Naive thymus-derived CD4-positive, alpha-beta T cell (primary cell): ENCODE results near the gene PTPRQ. TPM values are rescaled to one million over a fixed set of nuclear protein-coding genes. Genes with fewer than 3 reads are reported as not detected.

Experiments used
- ATAC-seq: fragments of 150-1000 bp; cut with Tn5 transposase; 2 replicates; pipeline ENCODE4 v1.10.0; 2021; ENCODE audit warnings: mild to moderate bottlenecking, moderate library complexity
- CTCF ChIA-PET: fragments of 350-600 bp; sonication (Branson Sonifier 250); formaldehyde crosslinking; loops from one replicate; lab custom pipeline; 2021; ENCODE audit warnings: antibody characterized with exemption; lab: Charles Lee
- POLR2A ChIA-PET: fragments of 350-600 bp; sonication (Branson Sonifier 250); formaldehyde crosslinking; loops from one replicate; lab custom pipeline; 2021; ENCODE audit warnings: antibody characterized with exemption, inconsistent platforms; lab: Charles Lee
- DNase-seq, 9 donors: peaks; one replicate each; pipeline versions ENCODE4 v3.0.0 to v3.0.0-alpha.2; 2020 to 2022; ENCODE audit warnings: mixed read lengths in 1 of 9
- H3K27ac ChIP-seq: one replicate; pipeline ENCODE4 v1.7.0; 2013; ENCODE audit warnings: mild to moderate bottlenecking, low read depth, low read length, moderate library complexity
- H3K27me3 ChIP-seq, 2 donors: one replicate each; pipeline ENCODE4 v1.7.0; 2013; ENCODE audit warnings: low read length in 2 of 2, mild to moderate bottlenecking in 2 of 2, moderate library complexity in 2 of 2; ENCODE audit not compliant: control insufficient read depth in 2 of 2, insufficient read depth in 2 of 2
- H3K36me3 ChIP-seq, 3 experiments: 1 replicate in 2 of 3; 2 replicates in 1 of 3; pipeline ENCODE4 v1.7.0; 2013; ENCODE audit warnings: low read length in 3 of 3, mild to moderate bottlenecking in 3 of 3, moderate library complexity in 1 of 3; ENCODE audit not compliant: insufficient read depth in 3 of 3, control insufficient read depth in 2 of 3
- H3K4me1 ChIP-seq, 2 donors: one replicate each; pipeline ENCODE4 v1.7.0; 2013; ENCODE audit warnings: low read length in 2 of 2, mild to moderate bottlenecking in 2 of 2, moderate library complexity in 1 of 2; ENCODE audit not compliant: control insufficient read depth in 2 of 2, insufficient read depth in 2 of 2
- H3K4me3 ChIP-seq: 2 replicates; pipeline ENCODE4 v1.7.0; 2013; ENCODE audit warnings: mild to moderate bottlenecking, low read length
- H3K9me3 ChIP-seq, 3 experiments: 1 replicate in 2 of 3; 2 replicates in 1 of 3; pipeline ENCODE4 v1.7.0; 2013; ENCODE audit warnings: low read length in 3 of 3; ENCODE audit not compliant: control insufficient read depth in 2 of 3
- H3K27ac Mint-ChIP-seq, 9 donors: one replicate each; pipeline ENCODE4 v1.8.0; 2020 to 2022; ENCODE audit warnings: mixed read lengths in 9 of 9, mild to moderate bottlenecking in 8 of 9, moderate library complexity in 5 of 9, inconsistent platforms in 2 of 9
- H3K27me3 Mint-ChIP-seq, 5 donors: one replicate each; pipeline ENCODE4 v1.8.0; 2021 to 2022; ENCODE audit warnings: mixed read lengths in 5 of 5, mild to moderate bottlenecking in 1 of 5
- H3K36me3 Mint-ChIP-seq, 5 donors: one replicate each; pipeline ENCODE4 v1.8.0; 2020 to 2022; ENCODE audit warnings: mixed read lengths in 5 of 5, mild to moderate bottlenecking in 3 of 5, inconsistent platforms in 1 of 5
- H3K4me1 Mint-ChIP-seq, 7 donors: one replicate each; pipeline ENCODE4 v1.8.0; 2020 to 2022; ENCODE audit warnings: mixed read lengths in 7 of 7, mild to moderate bottlenecking in 3 of 7, inconsistent platforms in 1 of 7
- H3K4me3 Mint-ChIP-seq, 10 donors: one replicate each; pipeline ENCODE4 v1.8.0; 2020 to 2022; ENCODE audit warnings: mild to moderate bottlenecking in 10 of 10, mixed read lengths in 10 of 10, moderate library complexity in 6 of 10, inconsistent platforms in 2 of 10
- H3K9me3 Mint-ChIP-seq, 11 donors: one replicate each; pipeline ENCODE4 v1.8.0; 2020 to 2022; ENCODE audit warnings: mixed read lengths in 11 of 11, mild to moderate bottlenecking in 4 of 11, inconsistent platforms in 1 of 11, moderate library complexity in 1 of 11
- intact Hi-C, 2 donors: fragments of 100-400 bp; cut with micrococcal nuclease; formaldehyde crosslinking; loops; one replicate each; pipeline ENCODE4 v1.15.1; 2023
- polyA plus RNA-seq, 2 donors: library from polyadenylated mRNA; unstranded; fragments of 300-500 nt; fragmentation: Illumina TruSeq; gene quantifications; one replicate each; pipeline ENCODE4 v1.2.3, GENCODE V29; 2021
- total RNA-seq, 6 experiments: library from RNA in 5 of 6; stranded (reverse) in 5 of 6; gene quantifications; 1 replicate in 5 of 6; 2 replicates in 1 of 6; pipeline ENCODE4 v1.2.3 and lab custom pipeline; 2021 to 2026

Gene PTPRQ
- total and polyA plus RNA-seq, 7 experiments from 2014 or later: not detected

DNA sequence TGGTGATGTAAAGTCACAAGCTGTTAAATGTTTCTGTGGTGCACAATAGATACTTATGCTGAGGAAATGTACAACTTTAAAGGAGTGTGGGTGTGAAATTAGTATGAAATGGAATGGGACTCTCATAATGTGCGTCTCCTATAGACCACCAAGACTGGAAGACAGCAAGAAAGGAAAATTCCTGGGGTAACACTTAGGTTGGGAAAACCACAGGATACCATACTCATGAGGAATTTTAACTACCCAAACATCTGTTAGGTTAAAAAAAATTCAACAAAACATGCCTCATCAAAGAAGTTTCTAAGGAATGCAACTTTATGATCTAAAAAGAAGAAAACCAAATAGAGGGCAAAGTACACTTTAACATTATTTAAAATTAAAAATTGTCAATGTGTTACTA, 149.7 kb downstream of the PTPRQ start:
- ChIA-PET POLR2A (no interaction called here), CTCF (no interaction called here)
- H3K27me3 Mint-ChIP-seq: no peaks in the 10 kb centered on the region
- Histone ChIP-seq H3K9me3 (no peaks in the 10 kb centered on the region), H3K27ac (no peak overlapping the region), H3K27me3 (no peaks in the 10 kb centered on the region), H3K4me3 (no peak overlapping the region), H3K36me3 (no peaks in the 10 kb centered on the region), H3K4me1 (no peaks in the 10 kb centered on the region)
- intact Hi-C loops: no loop called here
- no peak overlapping the region for H3K27ac Mint-ChIP-seq
- peaks cover 0 to 10% (median 3%) of the 10 kb centered on the region in 11 donors for H3K9me3 Mint-ChIP-seq
- ATAC-seq (no peak), DNase-seq (no peak)
- H3K4me1 Mint-ChIP-seq: no peaks in the 10 kb centered on the region
- no peaks in the 10 kb centered on the region for H3K36me3 Mint-ChIP-seq
- H3K4me3 Mint-ChIP-seq: no peak overlapping the region

DNA sequence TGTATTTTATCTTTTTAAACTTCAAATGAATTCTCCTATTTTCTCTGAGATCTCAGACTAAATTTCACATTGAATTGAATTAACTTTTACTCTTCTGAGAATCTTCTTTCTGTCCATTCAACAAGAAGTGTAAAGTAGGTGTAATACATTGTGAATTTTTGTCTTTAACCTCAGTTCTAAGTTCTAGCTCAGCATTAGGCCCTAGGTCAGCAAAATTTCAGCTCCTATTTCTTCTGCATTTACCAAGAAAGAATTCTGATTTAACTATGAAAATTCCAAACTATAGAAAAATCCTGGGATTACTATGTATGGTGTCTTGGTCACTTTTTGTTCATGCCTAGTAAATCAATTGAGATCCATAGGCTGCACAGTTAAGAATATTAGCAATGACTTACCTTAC, 152.5 kb downstream of the PTPRQ start:
- intact Hi-C loops: no loop called here
- POLR2A ChIA-PET: no interaction called here
- DNase-seq (no peak), ATAC-seq (no peak)
- Histone ChIP-seq H3K9me3 (no peaks in the 10 kb centered on the region), H3K27me3 (no peaks in the 10 kb centered on the region), H3K4me3 (no peak overlapping the region), H3K4me1 (no peaks in the 10 kb centered on the region), H3K36me3 (no peaks in the 10 kb centered on the region), H3K27ac (no peak overlapping the region)
- Mint-ChIP-seq H3K4me1 (no peaks in the 10 kb centered on the region), H3K9me3 (peaks cover 0 to 5% (median 0%) of the 10 kb centered on the region in 11 donors), H3K27ac (no peak overlapping the region), H3K27me3 (no peaks in the 10 kb centered on the region), H3K4me3 (no peak overlapping the region), H3K36me3 (no peaks in the 10 kb centered on the region)
- CTCF ChIA-PET: no interaction called here

DNA sequence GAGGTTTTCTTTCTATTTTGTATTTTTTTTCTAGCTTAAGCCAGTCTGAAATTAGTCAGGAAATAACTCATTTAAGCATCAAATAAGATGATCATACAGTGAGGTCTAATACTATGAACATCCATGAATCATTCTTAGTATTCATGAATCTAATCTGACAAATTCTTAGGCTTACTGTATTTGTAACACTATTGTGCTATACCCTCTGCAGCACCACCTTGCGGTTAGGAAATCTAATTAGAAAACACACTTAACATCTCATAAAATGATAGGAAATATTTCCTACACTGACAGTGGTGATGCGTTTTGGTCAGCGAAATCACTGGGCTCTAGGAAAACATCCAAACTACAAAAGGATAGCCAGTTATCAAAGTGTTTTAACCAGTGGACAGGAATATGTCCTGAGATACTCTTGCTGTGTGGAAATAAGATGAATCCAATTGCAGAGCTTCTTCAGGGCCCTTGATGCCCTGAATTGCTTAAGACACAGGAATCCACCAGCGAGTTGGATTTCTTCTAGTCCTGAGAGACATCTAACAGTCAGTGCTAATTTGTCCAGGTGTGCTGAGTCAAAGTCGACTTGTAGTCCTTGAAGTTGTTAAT, 154.1 kb downstream of the PTPRQ start:
- ChIA-PET POLR2A (no interaction called here), CTCF (no interaction called here)
- H3K4me1 Mint-ChIP-seq: no peaks in the 10 kb centered on the region
- no peak for ATAC-seq
- Histone ChIP-seq H3K36me3 (no peaks in the 10 kb centered on the region), H3K27ac (no peak overlapping the region), H3K4me3 (no peak overlapping the region), H3K9me3 (no peaks in the 10 kb centered on the region), H3K4me1 (no peaks in the 10 kb centered on the region), H3K27me3 (no peaks in the 10 kb centered on the region)
- DNase-seq: no peak
- H3K9me3 Mint-ChIP-seq: peaks cover 0 to 5% (median 0%) of the 10 kb centered on the region in 11 donors
- no peak overlapping the region for H3K4me3 Mint-ChIP-seq
- H3K27ac Mint-ChIP-seq: no peak overlapping the region
- no peaks in the 10 kb centered on the region for H3K36me3 Mint-ChIP-seq
- intact Hi-C loops: no loop called here
- no peaks in the 10 kb centered on the region for H3K27me3 Mint-ChIP-seq

DNA sequence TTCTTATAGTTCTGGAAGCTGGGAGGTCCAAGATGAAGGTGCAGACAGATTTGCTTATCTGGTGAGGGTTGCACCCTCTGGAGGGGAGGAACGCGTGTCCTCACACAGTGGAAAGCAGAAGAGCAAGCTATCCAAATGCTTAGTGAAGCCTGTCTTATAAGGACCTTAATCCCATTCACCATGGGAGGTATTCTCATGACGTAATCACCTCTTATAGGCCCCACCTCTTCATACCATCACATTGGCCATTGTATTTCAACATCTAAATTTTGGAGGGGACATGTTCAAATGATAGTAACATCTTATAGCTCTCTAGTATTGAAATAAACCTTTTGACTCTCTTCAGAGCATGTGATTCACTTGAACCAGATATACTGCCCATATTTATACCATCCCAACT, 158.4 kb downstream of the PTPRQ start:
- no peaks in the 10 kb centered on the region for H3K36me3 ChIP-seq
- H3K27ac Mint-ChIP-seq: no peak overlapping the region
- H3K9me3 ChIP-seq: no peaks in the 10 kb centered on the region
- CTCF ChIA-PET: no interaction called here
- intact Hi-C loops: no loop called here
- no peaks in the 10 kb centered on the region for H3K4me1 ChIP-seq
- no peak for DNase-seq
- no peak overlapping the region for H3K4me3 ChIP-seq
- no peak for ATAC-seq
- POLR2A ChIA-PET: no interaction called here
- H3K9me3 Mint-ChIP-seq: peaks cover 0 to 5% (median 0%) of the 10 kb centered on the region in 11 donors
- no peak overlapping the region for H3K27ac ChIP-seq
- H3K4me3 Mint-ChIP-seq: no peak overlapping the region
- H3K27me3 ChIP-seq: no peaks in the 10 kb centered on the region
- no peaks in the 10 kb centered on the region for H3K4me1 Mint-ChIP-seq
- H3K36me3 Mint-ChIP-seq: no peaks in the 10 kb centered on the region
- H3K27me3 Mint-ChIP-seq: no peaks in the 10 kb centered on the region

DNA sequence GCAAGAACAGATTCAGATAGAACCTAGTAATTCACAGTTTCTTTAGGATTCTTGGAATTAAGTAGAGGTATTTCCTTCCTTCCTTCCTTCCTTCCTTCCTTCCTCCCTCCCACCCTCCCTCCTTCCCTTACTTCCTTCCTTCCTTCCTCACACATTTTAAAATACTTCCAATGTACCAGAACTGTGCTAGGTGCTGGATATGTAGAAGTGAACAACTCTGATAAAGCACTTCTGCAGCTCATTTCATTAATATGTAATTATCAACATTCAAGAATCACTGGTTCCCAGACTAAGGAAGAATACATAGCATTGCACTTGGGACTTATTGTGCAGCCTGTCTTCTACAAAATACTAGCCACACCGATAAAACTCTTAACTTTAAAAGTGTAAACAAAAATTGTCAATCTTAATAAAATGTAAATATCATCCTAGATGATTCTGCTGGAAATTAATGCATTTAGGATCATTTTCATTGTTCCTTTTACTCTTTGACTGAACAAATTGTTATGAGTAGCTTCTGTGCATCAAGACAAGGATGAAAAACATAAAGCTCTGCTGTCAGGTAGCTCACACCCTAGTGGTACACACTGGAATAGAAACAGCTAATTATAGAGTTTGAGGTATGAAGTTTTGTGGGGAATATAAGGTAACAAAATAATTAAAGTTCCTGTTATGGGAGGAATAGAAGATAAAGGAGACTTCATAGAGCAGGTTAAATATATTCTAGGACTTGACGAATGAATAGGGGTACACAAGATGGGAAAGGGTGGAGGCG, 163.5 kb downstream of the PTPRQ start:
- H3K9me3 Mint-ChIP-seq: peaks cover 0 to 11% (median 0%) of the 10 kb centered on the region in 11 donors
- H3K4me1 ChIP-seq: no peaks in the 10 kb centered on the region
- ChIA-PET POLR2A (no interaction called here), CTCF (no interaction called here)
- DNase-seq (no peak), ATAC-seq (no peak)
- no peak overlapping the region for H3K4me3 Mint-ChIP-seq
- H3K36me3 ChIP-seq: no peaks in the 10 kb centered on the region
- H3K27ac Mint-ChIP-seq: no peak overlapping the region
- H3K36me3 Mint-ChIP-seq: no peaks in the 10 kb centered on the region
- no peaks in the 10 kb centered on the region for H3K27me3 ChIP-seq
- intact Hi-C loops: no loop called here
- H3K27me3 Mint-ChIP-seq: no peaks in the 10 kb centered on the region
- no peaks in the 10 kb centered on the region for H3K4me1 Mint-ChIP-seq
- no peak overlapping the region for H3K4me3 ChIP-seq
- no peak overlapping the region for H3K27ac ChIP-seq
- no peaks in the 10 kb centered on the region for H3K9me3 ChIP-seq

DNA sequence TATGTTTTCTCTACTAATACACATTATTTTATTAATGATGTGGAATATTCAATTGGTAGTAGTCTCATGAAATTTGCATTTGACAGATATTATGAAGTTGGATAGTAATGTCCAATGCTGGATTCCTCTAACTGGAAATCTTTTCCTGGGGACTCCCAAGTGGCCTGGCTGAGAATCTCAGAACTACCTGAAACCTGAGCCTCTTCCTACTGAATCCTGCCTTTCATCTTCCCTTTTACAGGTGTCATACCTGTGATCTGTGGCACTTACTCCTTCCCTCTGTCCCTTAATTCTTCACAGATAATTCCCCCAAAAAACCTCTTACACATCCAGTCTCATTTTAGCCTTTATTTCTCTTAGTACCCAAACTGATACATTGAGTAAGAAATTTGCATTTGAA, 173.7 kb downstream of the PTPRQ start:
- no peak for DNase-seq
- POLR2A ChIA-PET: no interaction called here
- H3K27me3 Mint-ChIP-seq: no peaks in the 10 kb centered on the region

DNA sequence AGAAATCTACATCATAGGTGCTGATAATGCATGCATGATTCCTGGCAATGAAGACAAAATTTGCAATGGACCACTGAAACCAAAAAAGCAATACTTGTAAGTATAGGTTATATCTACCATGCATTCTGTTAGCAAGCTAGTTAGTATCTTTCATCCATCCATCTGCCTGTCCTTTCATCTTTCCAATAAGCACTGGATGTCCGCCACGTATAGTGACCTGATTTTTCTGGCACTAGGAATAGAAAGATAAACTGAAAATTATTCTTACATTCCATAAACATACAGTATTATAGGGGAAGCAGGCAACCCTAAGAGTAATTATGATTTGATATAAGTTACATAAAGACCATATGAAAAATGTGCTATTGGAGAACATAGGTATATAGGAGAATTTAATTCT, 176.2 kb downstream of the PTPRQ start:
- H3K4me3 ChIP-seq: no peak overlapping the region
- Mint-ChIP-seq H3K9me3 (peaks cover 0 to 8% (median 0%) of the 10 kb centered on the region in 11 donors), H3K27me3 (no peaks in the 10 kb centered on the region), H3K36me3 (no peaks in the 10 kb centered on the region), H3K27ac (no peak overlapping the region), H3K4me1 (no peaks in the 10 kb centered on the region), H3K4me3 (no peak overlapping the region)
- intact Hi-C loops: no loop called here
- ATAC-seq: no peak
- no peak for DNase-seq
- no peak overlapping the region for H3K27ac ChIP-seq
- ChIA-PET POLR2A (no interaction called here), CTCF (no interaction called here)
- no peaks in the 10 kb centered on the region for H3K36me3 ChIP-seq
- H3K9me3 ChIP-seq: no peaks in the 10 kb centered on the region
- H3K27me3 ChIP-seq: no peaks in the 10 kb centered on the region
- no peaks in the 10 kb centered on the region for H3K4me1 ChIP-seq

More for the DNA sequence above, 173.7 kb downstream of the PTPRQ start:
- no peak for ATAC-seq
- intact Hi-C loops: no loop called here
- Mint-ChIP-seq H3K4me1 (no peaks in the 10 kb centered on the region), H3K4me3 (no peak overlapping the region), H3K36me3 (no peaks in the 10 kb centered on the region), H3K9me3 (peaks cover 0 to 7% (median 0%) of the 10 kb centered on the region in 11 donors), H3K27ac (no peak overlapping the region)
- no peaks in the 10 kb centered on the region for H3K4me1 ChIP-seq
- CTCF ChIA-PET: no interaction called here
- H3K27ac ChIP-seq: no peak overlapping the region
- H3K4me3 ChIP-seq: no peak overlapping the region
- H3K36me3 ChIP-seq: no peaks in the 10 kb centered on the region
- H3K9me3 ChIP-seq: no peaks in the 10 kb centered on the region
- H3K27me3 ChIP-seq: no peaks in the 10 kb centered on the region
